ENCODE measurements around the gene EPG5. TPM values are rescaled to one million over a fixed set of nuclear protein-coding genes. Genes with fewer than 3 reads are reported as not detected.

EPG5 gene
- total RNA-seq, 1 experiment from 2014 or later = 22.7 TPM

DNA sequence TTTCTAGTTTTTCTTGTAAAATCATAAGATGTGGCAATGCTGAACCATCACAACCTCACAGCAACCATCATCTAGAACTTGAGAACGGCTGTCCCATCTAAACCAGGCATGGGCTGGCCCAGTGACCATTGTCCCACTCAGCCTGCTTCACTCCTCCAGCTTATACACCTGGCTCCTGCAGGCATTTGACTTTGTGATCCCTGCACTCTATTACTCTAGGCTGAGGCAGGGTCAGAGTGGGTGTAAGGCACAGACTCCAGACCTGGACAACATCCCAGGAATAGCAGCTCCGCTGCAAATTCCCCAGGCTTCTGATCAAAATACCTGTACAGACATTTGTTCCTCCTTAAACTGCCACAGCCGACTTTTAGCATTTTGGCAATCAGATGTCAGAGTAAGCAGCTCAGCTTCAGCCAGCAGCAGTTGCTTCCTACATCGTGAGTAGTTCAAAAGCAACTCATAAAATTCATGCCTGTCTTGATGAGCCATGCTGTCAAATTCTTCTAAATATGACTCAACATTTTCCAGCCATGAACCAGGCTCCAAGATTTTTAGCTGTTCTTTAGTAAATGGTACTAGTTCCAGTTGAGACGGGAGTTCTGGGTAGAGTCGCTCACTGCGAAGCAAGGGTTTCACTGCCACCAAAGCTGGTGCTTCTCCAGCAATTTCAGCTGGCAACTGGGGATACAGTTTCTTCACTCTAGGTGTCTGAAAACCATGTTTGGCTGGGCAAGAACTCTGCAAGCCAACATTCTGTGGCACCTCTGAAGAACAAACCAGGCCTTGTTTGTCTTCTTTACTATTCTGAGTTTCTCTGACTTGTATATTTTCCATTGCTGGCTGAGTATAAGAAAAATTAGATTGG, 12.8 kb downstream of the EPG5 start:
- ATAC-seq = no peak
- TF ChIP-seq MYBL2 (CRISPR knock-in tag; IDR thresholded peaks at IDR 0.05) = no peak
- no peak for TF ChIP-seq ZNF138 (CRISPR knock-in tag; conservative IDR thresholded peaks at IDR 0.05)
- no peak for TF ChIP-seq JUN (CRISPR knock-in tag; IDR thresholded peaks at IDR 0.05)
- TF ChIP-seq, protein P1, sequence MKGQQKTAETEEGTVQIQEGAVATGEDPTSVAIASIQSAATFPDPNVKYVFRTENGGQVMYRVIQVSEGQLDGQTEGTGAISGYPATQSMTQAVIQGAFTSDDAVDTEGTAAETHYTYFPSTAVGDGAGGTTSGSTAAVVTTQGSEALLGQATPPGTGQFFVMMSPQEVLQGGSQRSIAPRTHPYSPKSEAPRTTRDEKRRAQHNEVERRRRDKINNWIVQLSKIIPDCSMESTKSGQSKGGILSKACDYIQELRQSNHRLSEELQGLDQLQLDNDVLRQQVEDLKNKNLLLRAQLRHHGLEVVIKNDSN (CRISPR knock-in tag; IDR thresholded peaks at IDR 0.05) = no peak
- no peak for TF ChIP-seq CREM (CRISPR knock-in tag; IDR thresholded peaks at IDR 0.05)
- no peak for TF ChIP-seq IRF2 (CRISPR knock-in tag; IDR thresholded peaks at IDR 0.05; ENCODE audit: borderline replicate concordance, low read depth)

DNA sequence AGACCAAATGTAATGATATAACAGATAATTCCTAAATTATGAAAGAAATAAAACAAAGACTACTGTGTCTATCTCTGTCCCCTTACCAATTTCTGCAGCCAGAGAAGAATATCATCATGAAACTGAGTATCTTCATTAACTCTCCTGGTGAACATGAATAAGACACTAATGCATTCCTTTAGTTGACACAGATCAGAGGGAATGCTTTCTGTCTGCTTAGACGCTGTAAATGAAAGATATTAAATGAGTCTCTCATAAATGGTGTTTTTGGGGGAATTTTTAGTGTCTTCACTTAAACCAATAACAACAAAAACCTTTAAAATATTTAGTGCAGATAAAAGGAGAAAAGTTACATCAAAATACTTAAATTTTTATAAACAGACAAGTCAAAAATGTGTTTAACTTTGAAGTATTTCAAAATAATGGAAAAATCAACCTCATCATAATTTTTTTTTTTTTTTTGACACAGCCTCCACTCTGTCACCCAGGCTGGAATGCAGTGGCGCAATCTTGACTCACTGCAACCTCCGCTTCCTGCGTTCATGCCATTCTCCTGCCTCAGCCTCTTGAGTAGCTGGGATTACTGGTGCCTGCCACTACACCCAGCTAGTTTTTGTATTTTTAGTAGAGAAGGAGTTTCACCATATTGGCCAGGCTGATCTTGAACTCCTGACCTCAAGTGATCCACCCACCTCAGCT, 16.0 kb downstream of the EPG5 start:
- no peak for DNase-seq (ENCODE audit: low spot score)
- ChIA-PET CTCF (interaction anchor here (1.3 kb wide), 1 partner anchor 71 kb away, joined by 4 read pairs; no protein-coding TSS in a partner anchor), POLR2A (no interaction called here)
- Mint-ChIP-seq H3K9me3 (no peaks in the 10 kb centered on the region), H3K27me3 (ENCODE audit: low read depth) (no peaks in the 10 kb centered on the region), H3K36me3 (peaks cover 36% of the 10 kb centered on the region), H3K4me3 (no peak overlapping the region), H3K27ac (no peak overlapping the region), H3K4me1 (no peaks in the 10 kb centered on the region)
- no peak for TF ChIP-seq RELA (CRISPR knock-in tag; IDR thresholded peaks at IDR 0.05; ENCODE audit: borderline replicate concordance)
- TF ChIP-seq NR2C2 (CRISPR knock-in tag; IDR thresholded peaks at IDR 0.05) = no peak
- no peak for TF ChIP-seq NFE2L1 (CRISPR knock-in tag; IDR thresholded peaks at IDR 0.05)
- TF ChIP-seq SMAD3 (CRISPR knock-in tag; IDR thresholded peaks at IDR 0.05; ENCODE audit: borderline replicate concordance) = no peak
- no peak for TF ChIP-seq EMX1 (CRISPR knock-in tag; IDR thresholded peaks at IDR 0.05)
- TF ChIP-seq ZNF416 (CRISPR knock-in tag; IDR thresholded peaks at IDR 0.05) = no peak
- no peak for TF ChIP-seq KAT7 (CRISPR knock-in tag; IDR thresholded peaks at IDR 0.05; ENCODE audit: borderline replicate concordance)
- TF ChIP-seq, protein P2, sequence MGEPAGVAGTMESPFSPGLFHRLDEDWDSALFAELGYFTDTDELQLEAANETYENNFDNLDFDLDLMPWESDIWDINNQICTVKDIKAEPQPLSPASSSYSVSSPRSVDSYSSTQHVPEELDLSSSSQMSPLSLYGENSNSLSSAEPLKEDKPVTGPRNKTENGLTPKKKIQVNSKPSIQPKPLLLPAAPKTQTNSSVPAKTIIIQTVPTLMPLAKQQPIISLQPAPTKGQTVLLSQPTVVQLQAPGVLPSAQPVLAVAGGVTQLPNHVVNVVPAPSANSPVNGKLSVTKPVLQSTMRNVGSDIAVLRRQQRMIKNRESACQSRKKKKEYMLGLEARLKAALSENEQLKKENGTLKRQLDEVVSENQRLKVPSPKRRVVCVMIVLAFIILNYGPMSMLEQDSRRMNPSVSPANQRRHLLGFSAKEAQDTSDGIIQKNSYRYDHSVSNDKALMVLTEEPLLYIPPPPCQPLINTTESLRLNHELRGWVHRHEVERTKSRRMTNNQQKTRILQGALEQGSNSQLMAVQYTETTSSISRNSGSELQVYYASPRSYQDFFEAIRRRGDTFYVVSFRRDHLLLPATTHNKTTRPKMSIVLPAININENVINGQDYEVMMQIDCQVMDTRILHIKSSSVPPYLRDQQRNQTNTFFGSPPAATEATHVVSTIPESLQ (CRISPR knock-in tag; IDR thresholded peaks at IDR 0.05) = no peak
- no peak for TF ChIP-seq ZNF396 (CRISPR knock-in tag; IDR thresholded peaks at IDR 0.05; ENCODE audit: borderline replicate concordance)
- TF ChIP-seq, protein P3, sequence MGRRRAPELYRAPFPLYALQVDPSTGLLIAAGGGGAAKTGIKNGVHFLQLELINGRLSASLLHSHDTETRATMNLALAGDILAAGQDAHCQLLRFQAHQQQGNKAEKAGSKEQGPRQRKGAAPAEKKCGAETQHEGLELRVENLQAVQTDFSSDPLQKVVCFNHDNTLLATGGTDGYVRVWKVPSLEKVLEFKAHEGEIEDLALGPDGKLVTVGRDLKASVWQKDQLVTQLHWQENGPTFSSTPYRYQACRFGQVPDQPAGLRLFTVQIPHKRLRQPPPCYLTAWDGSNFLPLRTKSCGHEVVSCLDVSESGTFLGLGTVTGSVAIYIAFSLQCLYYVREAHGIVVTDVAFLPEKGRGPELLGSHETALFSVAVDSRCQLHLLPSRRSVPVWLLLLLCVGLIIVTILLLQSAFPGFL (CRISPR knock-in tag; IDR thresholded peaks at IDR 0.05; ENCODE audit: borderline replicate concordance) = no peak
- TF ChIP-seq ETV6 (CRISPR knock-in tag; IDR thresholded peaks at IDR 0.05) = no peak
- TF ChIP-seq, protein P4, sequence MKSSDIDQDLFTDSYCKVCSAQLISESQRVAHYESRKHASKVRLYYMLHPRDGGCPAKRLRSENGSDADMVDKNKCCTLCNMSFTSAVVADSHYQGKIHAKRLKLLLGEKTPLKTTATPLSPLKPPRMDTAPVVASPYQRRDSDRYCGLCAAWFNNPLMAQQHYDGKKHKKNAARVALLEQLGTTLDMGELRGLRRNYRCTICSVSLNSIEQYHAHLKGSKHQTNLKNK (CRISPR knock-in tag; IDR thresholded peaks at IDR 0.05) = no peak
- TF ChIP-seq JUN (CRISPR knock-in tag; IDR thresholded peaks at IDR 0.05) = no peak
- TF ChIP-seq, protein P5, sequence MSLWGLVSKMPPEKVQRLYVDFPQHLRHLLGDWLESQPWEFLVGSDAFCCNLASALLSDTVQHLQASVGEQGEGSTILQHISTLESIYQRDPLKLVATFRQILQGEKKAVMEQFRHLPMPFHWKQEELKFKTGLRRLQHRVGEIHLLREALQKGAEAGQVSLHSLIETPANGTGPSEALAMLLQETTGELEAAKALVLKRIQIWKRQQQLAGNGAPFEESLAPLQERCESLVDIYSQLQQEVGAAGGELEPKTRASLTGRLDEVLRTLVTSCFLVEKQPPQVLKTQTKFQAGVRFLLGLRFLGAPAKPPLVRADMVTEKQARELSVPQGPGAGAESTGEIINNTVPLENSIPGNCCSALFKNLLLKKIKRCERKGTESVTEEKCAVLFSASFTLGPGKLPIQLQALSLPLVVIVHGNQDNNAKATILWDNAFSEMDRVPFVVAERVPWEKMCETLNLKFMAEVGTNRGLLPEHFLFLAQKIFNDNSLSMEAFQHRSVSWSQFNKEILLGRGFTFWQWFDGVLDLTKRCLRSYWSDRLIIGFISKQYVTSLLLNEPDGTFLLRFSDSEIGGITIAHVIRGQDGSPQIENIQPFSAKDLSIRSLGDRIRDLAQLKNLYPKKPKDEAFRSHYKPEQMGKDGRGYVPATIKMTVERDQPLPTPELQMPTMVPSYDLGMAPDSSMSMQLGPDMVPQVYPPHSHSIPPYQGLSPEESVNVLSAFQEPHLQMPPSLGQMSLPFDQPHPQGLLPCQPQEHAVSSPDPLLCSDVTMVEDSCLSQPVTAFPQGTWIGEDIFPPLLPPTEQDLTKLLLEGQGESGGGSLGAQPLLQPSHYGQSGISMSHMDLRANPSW (CRISPR knock-in tag; conservative IDR thresholded peaks at IDR 0.05; ENCODE audit: low read depth) = no peak
- TF ChIP-seq, protein P6, sequence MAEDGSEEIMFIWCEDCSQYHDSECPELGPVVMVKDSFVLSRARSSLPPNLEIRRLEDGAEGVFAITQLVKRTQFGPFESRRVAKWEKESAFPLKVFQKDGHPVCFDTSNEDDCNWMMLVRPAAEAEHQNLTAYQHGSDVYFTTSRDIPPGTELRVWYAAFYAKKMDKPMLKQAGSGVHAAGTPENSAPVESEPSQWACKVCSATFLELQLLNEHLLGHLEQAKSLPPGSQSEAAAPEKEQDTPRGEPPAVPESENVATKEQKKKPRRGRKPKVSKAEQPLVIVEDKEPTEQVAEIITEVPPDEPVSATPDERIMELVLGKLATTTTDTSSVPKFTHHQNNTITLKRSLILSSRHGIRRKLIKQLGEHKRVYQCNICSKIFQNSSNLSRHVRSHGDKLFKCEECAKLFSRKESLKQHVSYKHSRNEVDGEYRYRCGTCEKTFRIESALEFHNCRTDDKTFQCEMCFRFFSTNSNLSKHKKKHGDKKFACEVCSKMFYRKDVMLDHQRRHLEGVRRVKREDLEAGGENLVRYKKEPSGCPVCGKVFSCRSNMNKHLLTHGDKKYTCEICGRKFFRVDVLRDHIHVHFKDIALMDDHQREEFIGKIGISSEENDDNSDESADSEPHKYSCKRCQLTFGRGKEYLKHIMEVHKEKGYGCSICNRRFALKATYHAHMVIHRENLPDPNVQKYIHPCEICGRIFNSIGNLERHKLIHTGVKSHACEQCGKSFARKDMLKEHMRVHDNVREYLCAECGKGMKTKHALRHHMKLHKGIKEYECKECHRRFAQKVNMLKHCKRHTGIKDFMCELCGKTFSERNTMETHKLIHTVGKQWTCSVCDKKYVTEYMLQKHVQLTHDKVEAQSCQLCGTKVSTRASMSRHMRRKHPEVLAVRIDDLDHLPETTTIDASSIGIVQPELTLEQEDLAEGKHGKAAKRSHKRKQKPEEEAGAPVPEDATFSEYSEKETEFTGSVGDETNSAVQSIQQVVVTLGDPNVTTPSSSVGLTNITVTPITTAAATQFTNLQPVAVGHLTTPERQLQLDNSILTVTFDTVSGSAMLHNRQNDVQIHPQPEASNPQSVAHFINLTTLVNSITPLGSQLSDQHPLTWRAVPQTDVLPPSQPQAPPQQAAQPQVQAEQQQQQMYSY (CRISPR knock-in tag; IDR thresholded peaks at IDR 0.05) = no peak
- ATAC-seq = no peak

More for the DNA sequence above, 12.8 kb downstream of the EPG5 start:
- no peak overlapping the region for H3K27ac Mint-ChIP-seq
- no peaks in the 10 kb centered on the region for H3K4me1 Mint-ChIP-seq
- ChIA-PET CTCF (no interaction called here), POLR2A (no interaction called here)
- no peaks in the 10 kb centered on the region for H3K27me3 Mint-ChIP-seq (ENCODE audit: low read depth)
- no peak for DNase-seq (ENCODE audit: low spot score)
- H3K4me3 Mint-ChIP-seq = no peak overlapping the region
- H3K36me3 Mint-ChIP-seq = peaks cover 17% of the 10 kb centered on the region
- no peaks in the 10 kb centered on the region for H3K9me3 Mint-ChIP-seq

All from WTC11 (cell line).